GM23338 (cell line): Measurements from ENCODE around the gene RYR2. TPM values are rescaled to one million over a fixed set of nuclear protein-coding genes. Genes with fewer than 3 reads are reported as not detected.
A peak's percentile ranks its signal among the peaks of the same experiment; 100 is the strongest.

Experiments
- ATAC-seq: fragments of 200-7000 bp; cut with Tn5 transposase; 3 replicates; pipeline ENCODE4 v1.9.1; 2020
- DNase-seq: peaks from one replicate; pipeline ENCODE4 v3.0.0-alpha.2; 2015; ENCODE audit warnings: low spot score
- H2AFZ ChIP-seq: fragments of 200-600 bp; sonication (generic); 2 replicates; pipeline ENCODE4 v1.8.0; 2016; ENCODE audit warnings: antibody characterized with exemption, mild to moderate bottlenecking, moderate library complexity
- H3F3A ChIP-seq: fragments of 200-600 bp; sonication (generic); replicated peaks from 2 replicates; pipeline ENCODE4 v1.8.0; 2017; ENCODE audit warnings: antibody characterized with exemption, mixed run types, low read depth
- H3K27ac ChIP-seq: fragments of 200-600 bp; sonication (generic); 2 replicates; pipeline ENCODE4 v1.6.1; 2016; ENCODE audit warnings: low read depth
- H3K27me3 ChIP-seq: fragments of 200-600 bp; sonication (generic); 2 replicates; pipeline ENCODE4 v1.8.0; 2016; ENCODE audit warnings: mild to moderate bottlenecking, mixed run types, moderate library complexity; ENCODE audit not compliant: insufficient read depth
- H3K36me3 ChIP-seq: fragments of 200-600 bp; sonication (generic); 2 replicates; pipeline ENCODE4 v1.8.0; 2016; ENCODE audit warnings: mild to moderate bottlenecking; ENCODE audit not compliant: insufficient read depth
- H3K4me1 ChIP-seq: fragments of 200-600 bp; sonication (generic); 2 replicates; pipeline ENCODE4 v1.8.0; 2016; ENCODE audit warnings: mild to moderate bottlenecking, moderate library complexity; ENCODE audit not compliant: insufficient read depth
- H3K4me2 ChIP-seq: fragments of 200-600 bp; sonication (generic); 2 replicates; pipeline ENCODE4 v1.7.1; 2017; ENCODE audit warnings: mixed run types
- H3K4me3 ChIP-seq: fragments of 200-600 bp; sonication (generic); 2 replicates; pipeline ENCODE4 v1.6.1; 2016; ENCODE audit warnings: mixed run types
- H3K79me2 ChIP-seq: fragments of 200-600 bp; sonication (generic); replicated peaks from 2 replicates; pipeline ENCODE4 v1.8.0; 2017; ENCODE audit warnings: mild to moderate bottlenecking; ENCODE audit not compliant: insufficient read depth
- H3K9me2 ChIP-seq: fragments of 200-600 bp; sonication (generic); 2 replicates; pipeline ENCODE4 v1.8.0; 2017; ENCODE audit not compliant: insufficient read depth
- H4K20me1 ChIP-seq: fragments of 200-600 bp; sonication (generic); replicated peaks from 2 replicates; pipeline ENCODE4 v1.8.0; 2017; ENCODE audit warnings: mild to moderate bottlenecking; ENCODE audit not compliant: insufficient read depth
- H3K27ac Mint-ChIP-seq: 2 replicates; pipeline ENCODE4 v1.8.0; 2020; ENCODE audit warnings: inconsistent platforms, mild to moderate bottlenecking, moderate library complexity, mixed read lengths
- H3K27me3 Mint-ChIP-seq: 3 replicates; pipeline ENCODE4 v1.8.0; 2022; ENCODE audit warnings: low read depth, mild to moderate bottlenecking, moderate library complexity, mixed read lengths, inconsistent platforms; ENCODE audit not compliant: insufficient read depth, poor library complexity
- H3K36me3 Mint-ChIP-seq: 3 replicates; pipeline ENCODE4 v1.8.0; 2021; ENCODE audit warnings: low read depth, mild to moderate bottlenecking, inconsistent platforms, moderate library complexity, mixed read lengths
- H3K4me1 Mint-ChIP-seq: 3 replicates; pipeline ENCODE4 v1.8.0; 2020; ENCODE audit warnings: mild to moderate bottlenecking, inconsistent platforms, mixed read lengths
- H3K4me3 Mint-ChIP-seq: 3 replicates; pipeline ENCODE4 v1.8.0; 2021; ENCODE audit warnings: moderate library complexity, mild to moderate bottlenecking, inconsistent platforms, mixed read lengths
- H3K9me3 Mint-ChIP-seq: 3 replicates; pipeline ENCODE4 v1.8.0; 2020; ENCODE audit warnings: moderate library complexity, mild to moderate bottlenecking, inconsistent platforms, mixed read lengths
- EZH2 ChIP-seq: fragments of 200-600 bp; sonication (generic); IDR thresholded peaks from one replicate; pipeline ENCODE4 v1.8.0; 2017; ENCODE audit warnings: antibody characterized with exemption, mild to moderate bottlenecking, low read depth; ENCODE audit not compliant: unreplicated experiment
- EZH2phosphoT487 ChIP-seq: fragments of 200-600 bp; sonication (generic); IDR thresholded peaks from one replicate; pipeline ENCODE4 v1.8.1; 2018; ENCODE audit warnings: antibody characterized with exemption; ENCODE audit not compliant: unreplicated experiment
- JUNB ChIP-seq: IDR thresholded peaks from one replicate; pipeline ENCODE4 v1.6.1; 2016; ENCODE audit warnings: antibody characterized with exemption; ENCODE audit not compliant: unreplicated experiment
- NANOG ChIP-seq: IDR thresholded peaks from 2 replicates; pipeline ENCODE4 v1.6.1; 2016; ENCODE audit warnings: antibody characterized with exemption, borderline replicate concordance
- POLR2AphosphoS5 ChIP-seq: IDR thresholded peaks from 2 replicates; pipeline ENCODE4 v1.6.1; 2016; ENCODE audit warnings: antibody characterized with exemption, low read depth
- ZNF114 ChIP-seq: fragments of 250-450 bp; sonication (Bioruptor Pico); IDR thresholded peaks from 2 replicates; pipeline ENCODE4 v1.5.0; 2020; ENCODE audit warnings: mild to moderate bottlenecking, moderate library complexity
- ZNF331 ChIP-seq: fragments of 250-450 bp; sonication (Bioruptor Pico); IDR thresholded peaks from 2 replicates; pipeline ENCODE4 v1.5.0; 2020; ENCODE audit warnings: low read depth, mild to moderate bottlenecking, moderate library complexity
- polyA plus RNA-seq: library from polyadenylated mRNA; unstranded; fragments of >200 nt; fragmentation: Nextera tagmentation; extraction: Ambion mirVana; gene quantifications from 2 replicates; pipeline ENCODE4 v1.2.1, GENCODE V29; 2016
- total RNA-seq: library from RNA; depleted of rRNA; stranded (reverse); fragments of >200 nt; shearing (Covaris generic); gene quantifications from 2 replicates; pipeline ENCODE4 v1.2.3, GENCODE V29; 2014
- TF ChIP-seq, protein P1 (sequence below): fragments of 250-450 bp; sonication (Bioruptor Pico); IDR thresholded peaks from 2 replicates; pipeline ENCODE4 v1.5.0; 2020; ENCODE audit warnings: mild to moderate bottlenecking, moderate library complexity
- TF ChIP-seq, protein P2 (sequence below), 2 experiments: fragments of 200-600 bp in 1 of 2; sonication (generic) in 1 of 2; conservative IDR thresholded peaks; 2 replicates each; pipeline versions ENCODE4 v1.5.1 to v1.6.1; 2016 to 2017; ENCODE audit warnings: antibody characterized with exemption in 2 of 2, low read depth in 2 of 2, mild to moderate bottlenecking in 2 of 2, moderate library complexity in 1 of 2
- TF ChIP-seq, protein P3 (sequence below): IDR thresholded peaks from 2 replicates; pipeline ENCODE4 v1.6.1; 2016; ENCODE audit warnings: antibody characterized with exemption

The RYR2 gene
- total and polyA plus RNA-seq, 2 experiments from 2014 or later, result 8.9 to 10.0 TPM

DNA sequence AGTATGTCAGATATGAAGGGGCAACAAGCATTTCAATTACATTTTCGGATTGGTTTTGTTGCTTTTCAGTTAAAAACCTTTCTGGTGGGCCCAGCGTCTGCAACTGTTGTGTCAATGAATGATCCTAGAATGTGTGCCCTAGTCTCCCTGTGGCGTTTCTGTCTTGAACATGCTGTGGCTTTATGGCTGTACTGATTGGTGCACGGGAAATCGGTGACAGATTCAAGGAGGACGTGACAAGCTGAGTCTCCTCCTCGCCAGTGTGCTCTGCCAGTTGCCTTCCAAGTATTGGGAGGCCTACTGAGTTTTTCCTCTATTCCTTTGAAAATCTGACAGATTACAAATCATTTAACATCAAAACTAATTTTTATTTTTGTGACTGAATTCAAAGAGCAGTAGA lies 721.2 kb downstream of the RYR2 start (continued):
- TF ChIP-seq, protein P1, sequence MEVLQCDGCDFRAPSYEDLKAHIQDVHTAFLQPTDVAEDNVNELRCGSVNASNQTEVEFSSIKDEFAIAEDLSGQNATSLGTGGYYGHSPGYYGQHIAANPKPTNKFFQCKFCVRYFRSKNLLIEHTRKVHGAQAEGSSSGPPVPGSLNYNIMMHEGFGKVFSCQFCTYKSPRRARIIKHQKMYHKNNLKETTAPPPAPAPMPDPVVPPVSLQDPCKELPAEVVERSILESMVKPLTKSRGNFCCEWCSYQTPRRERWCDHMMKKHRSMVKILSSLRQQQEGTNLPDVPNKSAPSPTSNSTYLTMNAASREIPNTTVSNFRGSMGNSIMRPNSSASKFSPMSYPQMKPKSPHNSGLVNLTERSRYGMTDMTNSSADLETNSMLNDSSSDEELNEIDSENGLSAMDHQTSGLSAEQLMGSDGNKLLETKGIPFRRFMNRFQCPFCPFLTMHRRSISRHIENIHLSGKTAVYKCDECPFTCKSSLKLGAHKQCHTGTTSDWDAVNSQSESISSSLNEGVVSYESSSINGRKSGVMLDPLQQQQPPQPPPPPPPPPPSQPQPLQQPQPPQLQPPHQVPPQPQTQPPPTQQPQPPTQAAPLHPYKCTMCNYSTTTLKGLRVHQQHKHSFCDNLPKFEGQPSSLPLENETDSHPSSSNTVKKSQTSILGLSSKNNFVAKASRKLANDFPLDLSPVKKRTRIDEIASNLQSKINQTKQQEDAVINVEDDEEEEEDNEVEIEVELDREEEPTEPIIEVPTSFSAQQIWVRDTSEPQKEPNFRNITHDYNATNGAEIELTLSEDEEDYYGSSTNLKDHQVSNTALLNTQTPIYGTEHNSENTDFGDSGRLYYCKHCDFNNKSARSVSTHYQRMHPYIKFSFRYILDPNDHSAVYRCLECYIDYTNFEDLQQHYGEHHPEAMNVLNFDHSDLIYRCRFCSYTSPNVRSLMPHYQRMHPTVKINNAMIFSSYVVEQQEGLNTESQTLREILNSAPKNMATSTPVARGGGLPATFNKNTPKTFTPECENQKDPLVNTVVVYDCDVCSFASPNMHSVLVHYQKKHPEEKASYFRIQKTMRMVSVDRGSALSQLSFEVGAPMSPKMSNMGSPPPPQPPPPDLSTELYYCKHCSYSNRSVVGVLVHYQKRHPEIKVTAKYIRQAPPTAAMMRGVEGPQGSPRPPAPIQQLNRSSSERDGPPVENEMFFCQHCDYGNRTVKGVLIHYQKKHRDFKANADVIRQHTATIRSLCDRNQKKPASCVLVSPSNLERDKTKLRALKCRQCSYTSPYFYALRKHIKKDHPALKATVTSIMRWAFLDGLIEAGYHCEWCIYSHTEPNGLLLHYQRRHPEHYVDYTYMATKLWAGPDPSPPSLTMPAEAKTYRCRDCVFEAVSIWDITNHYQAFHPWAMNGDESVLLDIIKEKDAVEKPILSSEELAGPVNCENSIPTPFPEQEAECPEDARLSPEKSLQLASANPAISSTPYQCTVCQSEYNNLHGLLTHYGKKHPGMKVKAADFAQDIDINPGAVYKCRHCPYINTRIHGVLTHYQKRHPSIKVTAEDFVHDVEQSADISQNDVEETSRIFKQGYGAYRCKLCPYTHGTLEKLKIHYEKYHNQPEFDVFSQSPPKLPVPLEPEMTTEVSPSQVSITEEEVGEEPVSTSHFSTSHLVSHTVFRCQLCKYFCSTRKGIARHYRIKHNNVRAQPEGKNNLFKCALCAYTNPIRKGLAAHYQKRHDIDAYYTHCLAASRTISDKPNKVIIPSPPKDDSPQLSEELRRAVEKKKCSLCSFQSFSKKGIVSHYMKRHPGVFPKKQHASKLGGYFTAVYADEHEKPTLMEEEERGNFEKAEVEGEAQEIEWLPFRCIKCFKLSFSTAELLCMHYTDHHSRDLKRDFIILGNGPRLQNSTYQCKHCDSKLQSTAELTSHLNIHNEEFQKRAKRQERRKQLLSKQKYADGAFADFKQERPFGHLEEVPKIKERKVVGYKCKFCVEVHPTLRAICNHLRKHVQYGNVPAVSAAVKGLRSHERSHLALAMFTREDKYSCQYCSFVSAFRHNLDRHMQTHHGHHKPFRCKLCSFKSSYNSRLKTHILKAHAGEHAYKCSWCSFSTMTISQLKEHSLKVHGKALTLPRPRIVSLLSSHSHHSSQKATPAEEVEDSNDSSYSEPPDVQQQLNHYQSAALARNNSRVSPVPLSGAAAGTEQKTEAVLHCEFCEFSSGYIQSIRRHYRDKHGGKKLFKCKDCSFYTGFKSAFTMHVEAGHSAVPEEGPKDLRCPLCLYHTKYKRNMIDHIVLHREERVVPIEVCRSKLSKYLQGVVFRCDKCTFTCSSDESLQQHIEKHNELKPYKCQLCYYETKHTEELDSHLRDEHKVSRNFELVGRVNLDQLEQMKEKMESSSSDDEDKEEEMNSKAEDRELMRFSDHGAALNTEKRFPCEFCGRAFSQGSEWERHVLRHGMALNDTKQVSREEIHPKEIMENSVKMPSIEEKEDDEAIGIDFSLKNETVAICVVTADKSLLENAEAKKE, result no peak
- TF ChIP-seq POLR2AphosphoS5 (no peak), EZH2phosphoT487 (no peak), ZNF114 (no peak), JUNB (no peak), ZNF331 (CRISPR knock-in tag) (no peak), NANOG (no peak), EZH2 (no peak)
- TF ChIP-seq, protein P2, sequence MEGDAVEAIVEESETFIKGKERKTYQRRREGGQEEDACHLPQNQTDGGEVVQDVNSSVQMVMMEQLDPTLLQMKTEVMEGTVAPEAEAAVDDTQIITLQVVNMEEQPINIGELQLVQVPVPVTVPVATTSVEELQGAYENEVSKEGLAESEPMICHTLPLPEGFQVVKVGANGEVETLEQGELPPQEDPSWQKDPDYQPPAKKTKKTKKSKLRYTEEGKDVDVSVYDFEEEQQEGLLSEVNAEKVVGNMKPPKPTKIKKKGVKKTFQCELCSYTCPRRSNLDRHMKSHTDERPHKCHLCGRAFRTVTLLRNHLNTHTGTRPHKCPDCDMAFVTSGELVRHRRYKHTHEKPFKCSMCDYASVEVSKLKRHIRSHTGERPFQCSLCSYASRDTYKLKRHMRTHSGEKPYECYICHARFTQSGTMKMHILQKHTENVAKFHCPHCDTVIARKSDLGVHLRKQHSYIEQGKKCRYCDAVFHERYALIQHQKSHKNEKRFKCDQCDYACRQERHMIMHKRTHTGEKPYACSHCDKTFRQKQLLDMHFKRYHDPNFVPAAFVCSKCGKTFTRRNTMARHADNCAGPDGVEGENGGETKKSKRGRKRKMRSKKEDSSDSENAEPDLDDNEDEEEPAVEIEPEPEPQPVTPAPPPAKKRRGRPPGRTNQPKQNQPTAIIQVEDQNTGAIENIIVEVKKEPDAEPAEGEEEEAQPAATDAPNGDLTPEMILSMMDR (conservative IDR thresholded peaks at IDR 0.05; ENCODE audit: low read depth in 2 of 2), result no peak

DNA sequence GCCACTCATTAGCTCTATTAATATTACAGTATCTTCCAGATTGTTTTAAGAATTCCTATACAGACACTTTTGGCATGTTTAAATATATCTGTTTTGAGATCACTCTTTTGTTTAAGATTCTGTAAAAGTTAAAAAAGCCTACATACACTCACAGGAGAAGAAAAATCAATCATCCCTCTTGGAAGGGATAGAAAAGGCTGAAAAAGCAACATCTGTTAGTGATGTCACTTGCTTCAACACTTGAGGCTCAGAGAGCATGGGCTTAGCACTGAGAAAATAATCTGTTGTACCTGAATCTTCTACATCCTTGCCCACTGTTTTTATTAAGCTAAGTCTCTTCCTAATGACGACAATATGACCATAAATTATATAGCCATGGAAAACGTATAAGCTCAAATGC lies 721.8 kb downstream of the RYR2 start:
- Histone ChIP-seq H3K9me2 (no peaks in the 10 kb centered on the region), H3F3A (no peaks in the 10 kb centered on the region), H3K4me1 (no peaks in the 10 kb centered on the region), H3K4me3 (no peak overlapping the region), H4K20me1 (no peaks in the 10 kb centered on the region), H2AFZ (no peak overlapping the region), H3K27me3 (no peaks in the 10 kb centered on the region), H3K36me3 (no peaks in the 10 kb centered on the region), H3K79me2 (no peaks in the 10 kb centered on the region), H3K4me2 (no peak overlapping the region), H3K27ac (0 out of 2 replicates have a peak overlapping the region, but pooled peaks have one; percentile 26)
- TF ChIP-seq, protein P3, sequence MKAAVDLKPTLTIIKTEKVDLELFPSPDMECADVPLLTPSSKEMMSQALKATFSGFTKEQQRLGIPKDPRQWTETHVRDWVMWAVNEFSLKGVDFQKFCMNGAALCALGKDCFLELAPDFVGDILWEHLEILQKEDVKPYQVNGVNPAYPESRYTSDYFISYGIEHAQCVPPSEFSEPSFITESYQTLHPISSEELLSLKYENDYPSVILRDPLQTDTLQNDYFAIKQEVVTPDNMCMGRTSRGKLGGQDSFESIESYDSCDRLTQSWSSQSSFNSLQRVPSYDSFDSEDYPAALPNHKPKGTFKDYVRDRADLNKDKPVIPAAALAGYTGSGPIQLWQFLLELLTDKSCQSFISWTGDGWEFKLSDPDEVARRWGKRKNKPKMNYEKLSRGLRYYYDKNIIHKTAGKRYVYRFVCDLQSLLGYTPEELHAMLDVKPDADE, result no peak
- TF ChIP-seq, protein P2 (conservative IDR thresholded peaks at IDR 0.05; ENCODE audit: low read depth in 2 of 2), result no peak
- no peak for TF ChIP-seq JUNB
- TF ChIP-seq ZNF114, result no peak
- Mint-ChIP-seq H3K27ac (no peak overlapping the region), H3K9me3 (no peaks in the 10 kb centered on the region), H3K27me3 (no peaks in the 10 kb centered on the region), H3K4me1 (peaks cover 4% of the 10 kb centered on the region; the same call in 2 of the 3 replicates), H3K36me3 (no peaks in the 10 kb centered on the region), H3K4me3 (no peak overlapping the region)
- ATAC-seq (no peak), DNase-seq (no peak)
